Keratinocyte (primary cell): ENCODE data around the gene LRP1B. TPM values are rescaled to one million over a fixed set of nuclear protein-coding genes. Genes with fewer than 3 reads are reported as not detected.

Source experiments
- DNase-seq: peaks from one replicate; pipeline ENCODE4 v3.0.0-alpha.2; 2011; ENCODE audit warnings: low read depth, missing footprints, low spot score
- FAIRE-seq: peaks from 2 replicates; lab custom pipeline; 2011; peaks lifted over from hg19 to GRCh38; lab: Jason Lieb, UNC
- H2AFZ ChIP-seq: 2 replicates; pipeline ENCODE4 v1.6.0; 2012; ENCODE audit warnings: low read length, control low read depth, inconsistent platforms; ENCODE audit not compliant: control insufficient read depth
- H3K27ac ChIP-seq: 2 replicates; pipeline ENCODE4 v1.5.1; 2011; ENCODE audit warnings: low read length; ENCODE audit not compliant: control insufficient read depth, insufficient read depth
- H3K27me3 ChIP-seq: 3 replicates; pipeline ENCODE4 v1.6.0; 2011; ENCODE audit warnings: low read length; ENCODE audit not compliant: control insufficient read depth, insufficient read depth; ENCODE audit errors: extremely low read depth
- H3K36me3 ChIP-seq, 2 experiments: 2 replicates in 1 of 2; 3 replicates in 1 of 2; pipeline ENCODE4 v1.5.1; 2011; ENCODE audit warnings: low read length in 2 of 2, mild to moderate bottlenecking in 1 of 2; ENCODE audit not compliant: control insufficient read depth in 2 of 2, insufficient read depth in 2 of 2; ENCODE audit errors: extremely low read depth in 1 of 2
- H3K4me1 ChIP-seq: 3 replicates; pipeline ENCODE4 v1.5.1; 2011; ENCODE audit warnings: low read length; ENCODE audit not compliant: control insufficient read depth, insufficient read depth; ENCODE audit errors: extremely low read depth
- H3K4me2 ChIP-seq: 3 replicates; pipeline ENCODE4 v1.6.0; 2011; ENCODE audit warnings: low read depth, low read length; ENCODE audit not compliant: control insufficient read depth, insufficient read depth; ENCODE audit errors: extremely low read depth
- H3K4me3 ChIP-seq, 3 experiments: fragments of 200-600 bp in 1 of 3; sonication (generic) in 1 of 3; 2 replicates in 2 of 3; 3 replicates in 1 of 3; pipeline ENCODE4 v1.5.1; 2011 to 2016; ENCODE audit warnings: low read length in 3 of 3, mild to moderate bottlenecking in 3 of 3, control low read depth in 2 of 3, inconsistent platforms in 1 of 3, low read depth in 1 of 3, mixed read lengths in 1 of 3, mixed run types in 1 of 3, moderate library complexity in 1 of 3; ENCODE audit not compliant: control insufficient read depth in 2 of 3, insufficient read depth in 2 of 3; ENCODE audit errors: extremely low read depth in 1 of 3
- H3K79me2 ChIP-seq: 2 replicates; pipeline ENCODE4 v1.6.0; 2012; ENCODE audit warnings: low read length; ENCODE audit not compliant: control insufficient read depth, insufficient read depth
- H3K9ac ChIP-seq: 3 replicates; pipeline ENCODE4 v1.6.0; 2011; ENCODE audit warnings: low read length; ENCODE audit not compliant: control insufficient read depth, insufficient read depth; ENCODE audit errors: extremely low read depth
- H3K9me1 ChIP-seq: 3 replicates; pipeline ENCODE4 v1.6.0; 2011; ENCODE audit warnings: low read length; ENCODE audit not compliant: control insufficient read depth, insufficient read depth; ENCODE audit errors: extremely low read depth
- H3K9me3 ChIP-seq: 2 replicates; pipeline ENCODE4 v1.5.1; 2012; ENCODE audit warnings: low read depth, low read length; ENCODE audit not compliant: control insufficient read depth
- H4K20me1 ChIP-seq: 3 replicates; pipeline ENCODE4 v1.6.0; 2011; ENCODE audit warnings: low read length; ENCODE audit not compliant: control insufficient read depth, insufficient read depth; ENCODE audit errors: extremely low read depth
- CTCF ChIP-seq, 3 experiments: IDR thresholded peaks in 1 of 3; conservative IDR thresholded peaks in 1 of 3; optimal IDR thresholded peaks in 1 of 3; 2 replicates in 2 of 3; 3 replicates in 1 of 3; pipeline versions ENCODE3 to v1.5.1; 2011; ENCODE audit warnings: low read length in 3 of 3, mild to moderate bottlenecking in 3 of 3, moderate library complexity in 2 of 3, control low read depth in 1 of 3, inconsistent platforms in 1 of 3; ENCODE audit not compliant: insufficient read depth in 2 of 3; ENCODE audit errors: extremely low read depth in 1 of 3
- EZH2 ChIP-seq: IDR thresholded peaks from one replicate; pipeline ENCODE4 v1.6.1; 2012; ENCODE audit warnings: inconsistent platforms, mild to moderate bottlenecking, low read length, moderate library complexity
- dilution Hi-C: fragments of 300-500 bp; cut with MboI; formaldehyde crosslinking; loops from one replicate; pipeline ENCODE4 v1.7.0; 2020; ENCODE audit warnings: low sequenced_read_pairs; ENCODE audit not compliant: extremely low pct_ligation_motif_present
- polyA plus RNA-seq, 5 experiments: library from polyadenylated mRNA; depleted of rRNA in 3 of 5; stranded (reverse) in 3 of 5; stranded (forward) in 1 of 5; unstranded in 1 of 5; fragments of >200 nt; gene quantifications; 1 replicate in 1 of 5; 2 replicates in 3 of 5; 3 replicates in 1 of 5; pipeline versions ENCODE4 v1.2.1 to v1.2.3, GENCODE V29; 2011 to 2012; ENCODE audit warnings: missing spikeins in 2 of 5, low read depth in 1 of 5, low replicate concordance in 1 of 5

The LRP1B gene
- polyA plus RNA-seq, 1 donor (not counting 4 experiments of a cell fraction or from before 2014, with no cell fraction given), result not detected

GRCh38 chr2:140355511-140356090, 1775.2 kb downstream of the LRP1B start:
- Histone ChIP-seq H3K4me3 (no peak overlapping the region), H3K36me3 (no peaks in the 10 kb centered on the region), H2AFZ (no peak overlapping the region), H3K9ac (no peak overlapping the region), H3K9me1 (no peaks in the 10 kb centered on the region), H3K79me2 (no peaks in the 10 kb centered on the region), H3K9me3 (no peaks in the 10 kb centered on the region), H3K4me1 (no peaks in the 10 kb centered on the region), H3K4me2 (no peak overlapping the region), H3K27ac (no peak overlapping the region), H3K27me3 (no peaks in the 10 kb centered on the region), H4K20me1 (no peaks in the 10 kb centered on the region)
- dilution Hi-C loops, result no loop called here
- DNase-seq (no peak), FAIRE-seq (no peak)
- TF ChIP-seq CTCF (optimal IDR thresholded peaks at IDR 0.05 in 1 of 3, IDR thresholded peaks at IDR 0.05 in 1 of 3, conservative IDR thresholded peaks at IDR 0.05 in 1 of 3; ENCODE audit: extremely low read depth in 1 of 3, insufficient read depth in 2 of 3, low read length in 3 of 3) (no peak), EZH2 (no peak)

GRCh38 chr2:140354544-140354943, 1776.3 kb downstream of the LRP1B start:
- no peak overlapping the region for H3K4me2 ChIP-seq
- DNase-seq (no peak), FAIRE-seq (no peak)
- H4K20me1 ChIP-seq, result no peaks in the 10 kb centered on the region
- no peak overlapping the region for H2AFZ ChIP-seq
- no peaks in the 10 kb centered on the region for H3K9me1 ChIP-seq
- no peaks in the 10 kb centered on the region for H3K27me3 ChIP-seq
- H3K9me3 ChIP-seq, result no peaks in the 10 kb centered on the region
- H3K9ac ChIP-seq, result no peak overlapping the region
- no peak overlapping the region for H3K4me3 ChIP-seq
- H3K4me1 ChIP-seq, result no peaks in the 10 kb centered on the region
- dilution Hi-C loops, result no loop called here
- no peaks in the 10 kb centered on the region for H3K36me3 ChIP-seq
- no peaks in the 10 kb centered on the region for H3K79me2 ChIP-seq
- TF ChIP-seq CTCF (optimal IDR thresholded peaks at IDR 0.05 in 1 of 3, IDR thresholded peaks at IDR 0.05 in 1 of 3, conservative IDR thresholded peaks at IDR 0.05 in 1 of 3; ENCODE audit: extremely low read depth in 1 of 3, insufficient read depth in 2 of 3, low read length in 3 of 3), result no peak
- TF ChIP-seq EZH2, result no peak
- H3K27ac ChIP-seq, result no peak overlapping the region
